GM12878 (cell line): ENCODE data around the gene IDI2. TPM values are rescaled to one million over a fixed set of nuclear protein-coding genes. Genes with fewer than 3 reads are reported as not detected.

Experiments
- BCL3 ChIP-seq: IDR thresholded peaks from 2 replicates; pipeline ENCODE4 v1.6.1; 2011; ENCODE audit warnings: borderline replicate concordance, low read depth, mild to moderate bottlenecking, moderate library complexity, low read length; ENCODE audit not compliant: insufficient read depth, poor library complexity, severe bottlenecking
- CBX3 ChIP-seq: fragments of 200-600 bp; sonication (generic); IDR thresholded peaks from 2 replicates; pipeline ENCODE4 v1.6.1; 2016; ENCODE audit warnings: low read depth, borderline replicate concordance
- CHD2 ChIP-seq: IDR thresholded peaks from 2 replicates; pipeline ENCODE4 v1.6.1; 2011; ENCODE audit warnings: low read depth, low read length, improper control_type of control experiment, borderline replicate concordance
- CTCF ChIP-seq, 3 experiments: IDR thresholded peaks in 2 of 3; conservative IDR thresholded peaks in 1 of 3; 2 replicates each; pipeline ENCODE4 v1.5.1; 2011; ENCODE audit warnings: low read depth in 3 of 3, low read length in 3 of 3, mild to moderate bottlenecking in 3 of 3, control low read depth in 2 of 3, moderate library complexity in 2 of 3, inconsistent platforms in 1 of 3, mixed read lengths in 1 of 3; ENCODE audit not compliant: control insufficient read depth in 2 of 3, insufficient read depth in 1 of 3; ENCODE audit errors: extremely low read depth in 1 of 3
- CUX1 ChIP-seq: IDR thresholded peaks from 2 replicates; pipeline ENCODE4 v1.6.1; 2012; ENCODE audit warnings: improper control_type of control experiment, low read depth, low read length; ENCODE audit not compliant: insufficient replicate concordance
- DPF2 ChIP-seq: fragments of 450-650 bp; IDR thresholded peaks from 2 replicates; pipeline ENCODE4 v1.6.1; 2017; ENCODE audit warnings: mild to moderate bottlenecking
- GABPA ChIP-seq: IDR thresholded peaks from 2 replicates; pipeline ENCODE4 v1.6.1; 2014; ENCODE audit warnings: antibody characterized with exemption, low read depth, mild to moderate bottlenecking, inconsistent platforms
- HDAC2 ChIP-seq: fragments of 200-600 bp; sonication (generic); IDR thresholded peaks from 2 replicates; pipeline ENCODE4 v1.6.1; 2017
- MLLT1 ChIP-seq: fragments of 450-650 bp; IDR thresholded peaks from 2 replicates; pipeline ENCODE4 v1.6.1; 2016; ENCODE audit warnings: mild to moderate bottlenecking
- MYB ChIP-seq: fragments of 150-350 bp; IDR thresholded peaks from 2 replicates; pipeline ENCODE4 v1.6.1; 2014; ENCODE audit warnings: mild to moderate bottlenecking, low read depth, low read length, borderline replicate concordance
- MYC ChIP-seq: IDR thresholded peaks from 2 replicates; pipeline ENCODE4 v1.6.1; 2011; ENCODE audit warnings: mild to moderate bottlenecking, low read length, moderate library complexity, inconsistent platforms; ENCODE audit not compliant: insufficient read depth, insufficient replicate concordance, insufficient read length, severe bottlenecking
- NFYB ChIP-seq: IDR thresholded peaks from 2 replicates; pipeline ENCODE4 v1.6.1; 2011; ENCODE audit warnings: low read depth, mild to moderate bottlenecking, low read length, improper control_type of control experiment, moderate library complexity; ENCODE audit not compliant: insufficient read depth
- NR2C1 ChIP-seq: fragments of 450-650 bp; IDR thresholded peaks from 2 replicates; pipeline ENCODE4 v1.6.1; 2017; ENCODE audit warnings: antibody characterized with exemption, mild to moderate bottlenecking, moderate library complexity
- NR2C2 ChIP-seq: IDR thresholded peaks from 2 replicates; pipeline ENCODE4 v1.6.1; 2011; ENCODE audit warnings: borderline replicate concordance, low read depth; ENCODE audit not compliant: control insufficient read depth, insufficient read length
- PAX5 ChIP-seq: IDR thresholded peaks from 2 replicates; pipeline ENCODE4 v1.6.1; 2011; ENCODE audit warnings: low read depth, low read length, borderline replicate concordance
- PBX3 ChIP-seq: IDR thresholded peaks from 2 replicates; pipeline ENCODE4 v1.6.1; 2011; ENCODE audit warnings: mild to moderate bottlenecking, low read depth, low read length, moderate library complexity; ENCODE audit not compliant: insufficient replicate concordance
- RAD21 ChIP-seq: IDR thresholded peaks from 2 replicates; pipeline ENCODE4 v1.6.1; 2011; ENCODE audit warnings: mild to moderate bottlenecking, low read depth, low read length, moderate library complexity; ENCODE audit not compliant: insufficient read depth
- ZNF622 ChIP-seq: fragments of 450-650 bp; IDR thresholded peaks from 2 replicates; pipeline ENCODE4 v1.6.1; 2017; ENCODE audit warnings: mild to moderate bottlenecking, inconsistent platforms
- ZZZ3 ChIP-seq: IDR thresholded peaks from 2 replicates; pipeline ENCODE4 v1.6.1; 2011; ENCODE audit warnings: low read depth; ENCODE audit not compliant: control insufficient read depth, insufficient read length
- polyA plus RNA-seq, 11 experiments: library from polyadenylated mRNA; depleted of rRNA in 4 of 11; unstranded in 6 of 11; stranded (reverse) in 5 of 11; fragments of >200 nt; fragmentation: Nextera tagmentation in 4 of 11; fragmentation: Illumina TruSeq in 1 of 11; extraction: Ambion mirVana in 4 of 11; extraction: Trizol in 1 of 11; gene quantifications; 1 replicate in 1 of 11; 2 replicates in 10 of 11; pipeline versions ENCODE4 v1.2.1 to v1.2.3, GENCODE V29; 2011 to 2016; ENCODE audit warnings: inconsistent platforms in 2 of 11, missing spikeins in 2 of 11, low read depth in 1 of 11
- total RNA-seq, 4 experiments: library from RNA; depleted of rRNA in 3 of 4; stranded (reverse); fragments of >200 nt in 3 of 4; fragmentation: Illumina TruSeq in 1 of 4; extraction: Trizol in 1 of 4; gene quantifications; 2 replicates each; pipeline versions ENCODE4 v1.2.1 to v1.2.3, GENCODE V29; 2013 to 2021

The IDI2 gene
- total and polyA plus RNA-seq, 10 of the 15 experiments (the other 5 are each of a cell fraction or from before 2014, with no cell fraction given), result 0.06 TPM; not detected in 9

GRCh38 chr10:1049425-1049958, 23.8 kb upstream of the IDI2 start (continued):
- TF ChIP-seq MYC (no peak), BCL3 (no peak), HDAC2 (no peak), RAD21 (no peak), DPF2 (no peak), CTCF (IDR thresholded peaks at IDR 0.05 in 2 of 3, conservative IDR thresholded peaks at IDR 0.05 in 1 of 3; ENCODE audit: control insufficient read depth in 2 of 3, extremely low read depth in 1 of 3, insufficient read depth in 1 of 3, low read depth in 3 of 3, low read length in 3 of 3) (no peak), NR2C1 (no peak), CBX3 (no peak), PAX5 (no peak), MLLT1 (no peak), ZNF622 (no peak), PBX3 (no peak), ZZZ3 (no peak), NR2C2 (no peak), NFYB (no peak), CUX1 (no peak), MYB (no peak), GABPA (no peak), CHD2 (no peak)
